ENCODE data around the gene PMCH. TPM values are rescaled to one million over a fixed set of nuclear protein-coding genes. Genes with fewer than 3 reads are reported as not detected.

PMCH gene
- total and polyA plus RNA-seq, 10 of the 15 experiments (the other 5 are each of a cell fraction or from before 2014, with no cell fraction given) = 0.35 to 2.1 (median 0.83) TPM; not detected in 4

DNA sequence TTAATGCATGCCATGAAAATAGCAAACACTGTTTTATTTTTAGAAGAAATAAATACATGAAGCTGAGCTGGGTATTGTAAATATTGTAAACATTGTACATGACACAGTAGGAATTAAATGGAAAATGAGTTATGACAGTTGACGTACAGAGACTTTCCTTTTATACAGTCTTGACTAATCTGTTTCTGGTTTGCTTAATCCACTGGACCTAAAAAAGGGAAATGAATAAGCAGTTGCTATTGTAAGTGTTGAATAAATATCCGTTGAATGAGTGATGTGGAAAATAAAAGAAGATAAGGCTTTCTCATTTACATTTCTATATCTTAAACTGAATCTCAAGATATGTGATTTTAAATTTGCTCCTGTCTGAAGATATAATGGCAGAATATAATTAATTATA, 15.0 kb downstream of the PMCH start (continued):
- TF ChIP-seq, protein P1, sequence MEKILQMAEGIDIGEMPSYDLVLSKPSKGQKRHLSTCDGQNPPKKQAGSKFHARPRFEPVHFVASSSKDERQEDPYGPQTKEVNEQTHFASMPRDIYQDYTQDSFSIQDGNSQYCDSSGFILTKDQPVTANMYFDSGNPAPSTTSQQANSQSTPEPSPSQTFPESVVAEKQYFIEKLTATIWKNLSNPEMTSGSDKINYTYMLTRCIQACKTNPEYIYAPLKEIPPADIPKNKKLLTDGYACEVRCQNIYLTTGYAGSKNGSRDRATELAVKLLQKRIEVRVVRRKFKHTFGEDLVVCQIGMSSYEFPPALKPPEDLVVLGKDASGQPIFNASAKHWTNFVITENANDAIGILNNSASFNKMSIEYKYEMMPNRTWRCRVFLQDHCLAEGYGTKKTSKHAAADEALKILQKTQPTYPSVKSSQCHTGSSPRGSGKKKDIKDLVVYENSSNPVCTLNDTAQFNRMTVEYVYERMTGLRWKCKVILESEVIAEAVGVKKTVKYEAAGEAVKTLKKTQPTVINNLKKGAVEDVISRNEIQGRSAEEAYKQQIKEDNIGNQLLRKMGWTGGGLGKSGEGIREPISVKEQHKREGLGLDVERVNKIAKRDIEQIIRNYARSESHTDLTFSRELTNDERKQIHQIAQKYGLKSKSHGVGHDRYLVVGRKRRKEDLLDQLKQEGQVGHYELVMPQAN (conservative IDR thresholded peaks at IDR 0.05) = no peak
- no peak for TF ChIP-seq NFYA (IDR thresholded peaks at IDR 0.05; ENCODE audit: borderline replicate concordance, low read depth, low read length)

DNA sequence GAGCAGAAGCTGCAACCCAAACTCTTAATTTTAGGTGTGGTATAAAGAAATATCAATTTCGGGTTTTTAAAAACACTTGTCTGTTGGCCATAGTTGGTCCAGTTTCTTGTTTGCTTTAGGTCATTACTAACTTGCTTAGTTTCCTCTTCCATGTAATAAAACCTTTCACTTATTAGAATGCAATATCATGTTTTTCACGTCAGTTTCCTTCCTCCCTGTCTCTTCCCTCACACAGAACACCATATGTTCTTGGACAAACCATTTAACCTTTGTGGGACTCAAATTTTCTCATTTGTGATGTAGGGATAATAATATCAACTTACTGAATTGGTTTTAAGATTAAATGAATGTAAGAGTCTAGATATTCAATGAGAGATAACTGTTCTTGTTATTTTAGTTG, 22.9 kb downstream of the PMCH start:
- no TSS peak for BruUV-seq (replicated peaks)

More for the DNA sequence above, 22.9 kb downstream of the PMCH start:
- in situ Hi-C loops (cut with MboI) = no loop called here
- TF ChIP-seq BACH1 (IDR thresholded peaks at IDR 0.05; ENCODE audit: borderline replicate concordance) (no peak), HDGF (IDR thresholded peaks at IDR 0.05) (no peak), ZSCAN29 (IDR thresholded peaks at IDR 0.05) (no peak), CBX5 (IDR thresholded peaks at IDR 0.05; ENCODE audit: low read depth) (no peak), BRCA1 (IDR thresholded peaks at IDR 0.05; ENCODE audit: low read depth, low read length) (no peak), IKZF1 (conservative IDR thresholded peaks at IDR 0.05) (no peak), STAT1 (conservative IDR thresholded peaks at IDR 0.05) (no peak)
- TF ChIP-seq, protein P2, sequence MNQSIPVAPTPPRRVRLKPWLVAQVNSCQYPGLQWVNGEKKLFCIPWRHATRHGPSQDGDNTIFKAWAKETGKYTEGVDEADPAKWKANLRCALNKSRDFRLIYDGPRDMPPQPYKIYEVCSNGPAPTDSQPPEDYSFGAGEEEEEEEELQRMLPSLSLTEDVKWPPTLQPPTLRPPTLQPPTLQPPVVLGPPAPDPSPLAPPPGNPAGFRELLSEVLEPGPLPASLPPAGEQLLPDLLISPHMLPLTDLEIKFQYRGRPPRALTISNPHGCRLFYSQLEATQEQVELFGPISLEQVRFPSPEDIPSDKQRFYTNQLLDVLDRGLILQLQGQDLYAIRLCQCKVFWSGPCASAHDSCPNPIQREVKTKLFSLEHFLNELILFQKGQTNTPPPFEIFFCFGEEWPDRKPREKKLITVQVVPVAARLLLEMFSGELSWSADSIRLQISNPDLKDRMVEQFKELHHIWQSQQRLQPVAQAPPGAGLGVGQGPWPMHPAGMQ (IDR thresholded peaks at IDR 0.05; ENCODE audit: borderline replicate concordance) = no peak
- TF ChIP-seq, protein P3, sequence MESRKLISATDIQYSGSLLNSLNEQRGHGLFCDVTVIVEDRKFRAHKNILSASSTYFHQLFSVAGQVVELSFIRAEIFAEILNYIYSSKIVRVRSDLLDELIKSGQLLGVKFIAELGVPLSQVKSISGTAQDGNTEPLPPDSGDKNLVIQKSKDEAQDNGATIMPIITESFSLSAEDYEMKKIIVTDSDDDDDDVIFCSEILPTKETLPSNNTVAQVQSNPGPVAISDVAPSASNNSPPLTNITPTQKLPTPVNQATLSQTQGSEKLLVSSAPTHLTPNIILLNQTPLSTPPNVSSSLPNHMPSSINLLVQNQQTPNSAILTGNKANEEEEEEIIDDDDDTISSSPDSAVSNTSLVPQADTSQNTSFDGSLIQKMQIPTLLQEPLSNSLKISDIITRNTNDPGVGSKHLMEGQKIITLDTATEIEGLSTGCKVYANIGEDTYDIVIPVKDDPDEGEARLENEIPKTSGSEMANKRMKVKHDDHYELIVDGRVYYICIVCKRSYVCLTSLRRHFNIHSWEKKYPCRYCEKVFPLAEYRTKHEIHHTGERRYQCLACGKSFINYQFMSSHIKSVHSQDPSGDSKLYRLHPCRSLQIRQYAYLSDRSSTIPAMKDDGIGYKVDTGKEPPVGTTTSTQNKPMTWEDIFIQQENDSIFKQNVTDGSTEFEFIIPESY (IDR thresholded peaks at IDR 0.05) = no peak
- TF ChIP-seq, protein P4, sequence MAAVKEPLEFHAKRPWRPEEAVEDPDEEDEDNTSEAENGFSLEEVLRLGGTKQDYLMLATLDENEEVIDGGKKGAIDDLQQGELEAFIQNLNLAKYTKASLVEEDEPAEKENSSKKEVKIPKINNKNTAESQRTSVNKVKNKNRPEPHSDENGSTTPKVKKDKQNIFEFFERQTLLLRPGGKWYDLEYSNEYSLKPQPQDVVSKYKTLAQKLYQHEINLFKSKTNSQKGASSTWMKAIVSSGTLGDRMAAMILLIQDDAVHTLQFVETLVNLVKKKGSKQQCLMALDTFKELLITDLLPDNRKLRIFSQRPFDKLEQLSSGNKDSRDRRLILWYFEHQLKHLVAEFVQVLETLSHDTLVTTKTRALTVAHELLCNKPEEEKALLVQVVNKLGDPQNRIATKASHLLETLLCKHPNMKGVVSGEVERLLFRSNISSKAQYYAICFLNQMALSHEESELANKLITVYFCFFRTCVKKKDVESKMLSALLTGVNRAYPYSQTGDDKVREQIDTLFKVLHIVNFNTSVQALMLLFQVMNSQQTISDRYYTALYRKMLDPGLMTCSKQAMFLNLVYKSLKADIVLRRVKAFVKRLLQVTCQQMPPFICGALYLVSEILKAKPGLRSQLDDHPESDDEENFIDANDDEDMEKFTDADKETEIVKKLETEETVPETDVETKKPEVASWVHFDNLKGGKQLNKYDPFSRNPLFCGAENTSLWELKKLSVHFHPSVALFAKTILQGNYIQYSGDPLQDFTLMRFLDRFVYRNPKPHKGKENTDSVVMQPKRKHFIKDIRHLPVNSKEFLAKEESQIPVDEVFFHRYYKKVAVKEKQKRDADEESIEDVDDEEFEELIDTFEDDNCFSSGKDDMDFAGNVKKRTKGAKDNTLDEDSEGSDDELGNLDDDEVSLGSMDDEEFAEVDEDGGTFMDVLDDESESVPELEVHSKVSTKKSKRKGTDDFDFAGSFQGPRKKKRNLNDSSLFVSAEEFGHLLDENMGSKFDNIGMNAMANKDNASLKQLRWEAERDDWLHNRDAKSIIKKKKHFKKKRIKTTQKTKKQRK (IDR thresholded peaks at IDR 0.05; ENCODE audit: low read depth, low read length) = no peak
- ATAC-seq (no peak), FAIRE-seq (no peak), DNase-seq (ENCODE audit: low read depth, low spot score) (no peak)
- H3K27ac ChIP-seq (ENCODE audit: control insufficient read depth, insufficient read depth) = no peak overlapping the region
- intact Hi-C loops (cut with micrococcal nuclease; ENCODE audit: unreplicated experiment) = loop anchor here (5.0 kb wide), 1 partner anchor 593 kb away; no protein-coding TSS in a partner anchor
- no peaks in the 10 kb centered on the region for H4K20me1 ChIP-seq (ENCODE audit: control insufficient read depth, insufficient read depth)
- ChIA-PET CTCF (interaction anchor here (1.3 to 2.4 kb wide), 3 partner anchors 13 to 637 kb away, joined by 4 to 7 read pairs (median 4); no protein-coding TSS in a partner anchor), RAD21 (ENCODE audit: unreplicated experiment) (interaction anchor here (0.6 to 1.1 kb wide), 2 partner anchors 20 to 369 kb away, joined by 3 read pairs; no protein-coding TSS in a partner anchor), POLR2A (no interaction called here), SMC1A (ENCODE audit: uncharacterized antibody, unreplicated experiment) (interaction anchor here (1.0 to 2.7 kb wide), 5 partner anchors 10 to 566 kb away, joined by 3 to 7 read pairs (median 4); no protein-coding TSS in a partner anchor)
- H3K9ac ChIP-seq (ENCODE audit: control insufficient read depth, insufficient read depth, low read length) = no peak overlapping the region
- no peaks in the 10 kb centered on the region for H3K27me3 ChIP-seq (replicated peaks in 1 of 2; ENCODE audit: control insufficient read depth in 2 of 2, insufficient read depth in 2 of 2, low read length in 1 of 2)
- WGBS (ENCODE audit: insufficient coverage, insufficient replicate concordance, low lambda C conversion rate, missing lambda C conversion rate) = 96% methylated on average over 2 of the region's 2 CpGs
- H3K9me3 ChIP-seq (replicated peaks; ENCODE audit: control insufficient read depth, insufficient read depth, low read length) = no peaks in the 10 kb centered on the region
- peaks cover 0 to 6% of the 10 kb centered on the region in 2 experiments; a peak in 2 of 4 replicates for H3K36me3 ChIP-seq (ENCODE audit: control insufficient read depth in 2 of 2, insufficient read depth in 2 of 2, low read length in 1 of 2)
- no peak overlapping the region for H2AFZ ChIP-seq (ENCODE audit: control insufficient read depth, low read depth, low read length)
- no peaks in the 10 kb centered on the region for H3K79me2 ChIP-seq (ENCODE audit: control insufficient read depth, insufficient read depth, low read length)
- no peak overlapping the region for H3K4me3 ChIP-seq
- no peak overlapping the region for H3K4me2 ChIP-seq (ENCODE audit: control insufficient read depth, insufficient read depth)
- H3K4me1 ChIP-seq (ENCODE audit: control insufficient read depth, insufficient read depth, low read length) = no peaks in the 10 kb centered on the region
